ENCODE data around the gene MBNL1.

MBNL1 gene

DNA sequence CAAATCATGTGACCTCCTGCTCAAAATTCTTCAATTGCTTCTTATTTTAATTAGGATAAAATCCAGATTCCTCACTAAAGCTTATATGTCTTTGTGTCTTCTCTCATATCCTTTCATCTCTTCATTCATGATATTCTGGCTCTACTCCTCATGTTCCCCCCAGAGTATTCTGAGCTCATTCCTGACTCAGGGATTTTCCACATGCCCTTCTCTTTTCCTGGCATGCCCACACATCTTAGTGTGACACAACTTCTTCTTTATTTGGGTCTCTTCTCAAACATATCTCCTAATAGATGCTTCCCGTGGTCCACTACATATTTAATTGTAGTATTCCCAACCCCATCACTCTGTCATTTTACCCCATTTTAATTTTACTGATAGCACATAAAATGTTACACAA lies 15.2 kb upstream of the MBNL1 start:
- DNase-seq: no peak

DNA sequence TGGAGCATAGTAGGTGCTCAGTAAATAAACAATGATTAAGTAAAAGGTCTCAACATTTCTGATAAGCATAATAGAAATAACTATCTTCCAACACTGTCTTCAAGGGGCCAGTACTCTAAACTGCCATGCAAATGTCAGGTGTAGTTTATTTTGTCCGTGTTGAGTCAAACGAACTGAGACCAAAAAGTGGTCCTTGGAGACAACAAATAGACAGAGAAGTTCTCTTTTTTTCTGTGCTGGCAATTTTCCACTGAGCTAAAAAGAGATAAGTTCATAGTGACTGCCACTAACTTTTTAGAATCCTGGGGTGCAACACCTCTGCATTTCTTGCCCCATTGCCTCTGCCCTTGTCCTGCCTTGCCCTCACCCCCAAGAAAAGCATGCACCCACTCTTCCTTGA lies 14.7 kb upstream of the MBNL1 start:
- no peak for DNase-seq

DNA sequence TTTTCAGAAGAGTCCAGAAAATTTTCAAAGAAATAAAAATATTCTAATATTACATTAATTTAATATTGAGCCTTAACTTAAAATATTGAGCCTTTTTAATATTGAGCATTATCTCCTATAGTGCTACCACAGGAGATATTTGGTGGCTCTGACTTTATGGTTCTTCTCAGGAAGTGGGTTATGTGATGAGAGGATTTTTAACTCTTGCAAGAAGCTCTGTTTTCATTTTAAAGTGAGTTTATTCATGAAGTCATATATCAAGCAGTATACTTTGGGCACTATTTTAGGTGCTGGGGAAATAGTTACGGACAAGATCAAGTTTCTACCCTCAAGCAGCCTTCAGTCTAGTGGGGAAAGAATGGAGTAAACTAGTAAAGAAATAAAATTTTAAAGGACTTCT lies 13.4 kb upstream of the MBNL1 start:
- no peak for DNase-seq

DNA sequence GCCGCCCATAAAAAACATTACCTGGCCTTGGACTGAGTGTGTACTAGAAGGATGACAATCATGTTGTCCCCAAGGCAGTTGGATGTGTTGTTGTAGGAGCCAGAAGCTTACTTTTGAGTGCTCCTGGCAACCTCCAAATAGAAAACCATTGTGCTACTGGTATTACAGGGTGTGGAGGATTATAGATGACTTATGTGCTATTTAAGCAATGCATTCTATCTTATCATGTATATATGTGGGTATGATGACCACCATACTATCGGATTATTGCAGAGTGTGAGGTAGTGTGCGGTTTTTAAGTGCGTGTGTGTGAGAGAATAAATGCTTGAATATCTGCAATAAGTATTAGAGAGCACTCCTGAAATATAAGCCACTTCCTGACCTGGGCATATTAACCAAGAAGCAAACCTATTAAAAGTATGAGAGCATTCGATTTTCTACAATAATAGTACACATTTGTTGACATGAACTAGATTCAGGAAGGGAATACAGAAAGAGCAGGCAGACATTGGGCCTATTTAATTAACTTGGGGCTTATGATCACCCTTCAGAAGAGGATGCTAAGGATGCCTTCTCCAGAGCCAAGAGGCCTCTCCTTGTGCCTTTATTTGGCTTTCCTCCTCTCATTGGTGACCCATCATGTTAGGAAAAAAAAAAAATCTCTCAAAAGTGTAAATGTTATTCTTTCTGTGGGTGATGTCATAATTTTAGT lies 11.7 kb upstream of the MBNL1 start:
- no peak for DNase-seq

DNA sequence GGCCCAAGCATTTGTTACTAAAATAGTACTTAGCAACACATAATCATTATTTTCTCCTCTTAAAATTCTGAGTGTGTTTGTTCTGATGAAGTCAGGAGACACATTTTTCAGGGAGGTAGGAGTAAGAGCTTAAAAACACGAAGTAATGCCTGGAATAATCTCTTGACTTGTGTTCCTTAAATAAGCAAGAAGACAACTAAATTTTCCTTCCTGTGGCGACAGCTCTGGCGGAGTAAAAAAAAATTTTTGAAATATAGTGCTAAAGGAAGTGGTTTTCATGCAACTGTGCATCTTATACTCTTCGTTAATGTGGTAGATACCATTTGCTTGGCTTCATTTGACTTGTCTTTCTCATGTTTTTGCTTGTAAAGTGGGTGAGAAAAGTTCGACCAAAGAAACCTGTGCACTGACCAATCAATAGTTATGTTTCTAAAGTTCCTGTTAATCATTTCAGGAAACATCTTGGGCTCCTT lies 11.1 kb upstream of the MBNL1 start:
- no peak for DNase-seq

DNA sequence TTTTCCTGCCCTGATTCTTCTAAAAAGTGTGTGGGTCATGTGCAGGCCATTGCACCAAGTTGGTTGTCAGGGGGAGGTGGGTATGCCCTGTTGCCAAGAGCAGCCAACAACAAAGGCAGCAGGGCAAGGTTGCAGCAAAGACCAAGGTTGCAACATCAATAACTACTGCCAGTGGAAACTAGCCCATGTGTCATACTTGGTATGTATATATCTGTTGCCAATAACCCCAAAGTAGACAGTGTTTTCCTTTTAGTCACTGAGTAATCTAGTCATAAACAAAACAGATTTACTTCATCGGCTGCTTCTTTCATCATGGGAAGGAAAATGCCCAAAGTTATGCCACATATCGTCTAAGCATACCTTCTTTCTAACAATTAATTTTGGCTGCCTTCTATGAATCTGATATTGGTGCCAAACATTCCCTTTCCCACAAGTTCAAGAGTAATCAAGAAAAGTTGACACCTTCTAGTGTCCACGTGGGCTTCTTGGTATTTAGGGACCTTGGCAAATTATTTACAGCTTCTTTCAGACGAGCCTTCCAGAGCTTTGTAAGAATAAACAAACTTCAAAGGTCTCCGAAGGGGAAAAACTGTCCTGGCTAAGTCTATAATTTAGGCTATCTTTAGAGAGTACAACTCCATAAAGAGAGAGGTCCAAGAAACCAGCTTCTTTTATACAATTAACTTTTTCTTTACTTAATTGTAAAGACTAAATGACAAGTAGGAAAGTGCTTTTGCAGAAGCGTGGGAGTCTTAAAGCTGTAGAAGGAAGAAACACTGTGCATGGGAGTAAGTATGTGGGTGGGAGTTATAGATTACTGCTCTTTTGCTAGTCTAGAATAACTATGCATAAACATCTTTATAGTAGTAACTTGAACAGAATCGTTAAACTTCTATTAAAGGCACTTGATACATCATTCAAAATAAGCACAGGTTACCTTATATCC lies 10.0 kb upstream of the MBNL1 start:
- peak; percentile 52 for DNase-seq

DNA sequence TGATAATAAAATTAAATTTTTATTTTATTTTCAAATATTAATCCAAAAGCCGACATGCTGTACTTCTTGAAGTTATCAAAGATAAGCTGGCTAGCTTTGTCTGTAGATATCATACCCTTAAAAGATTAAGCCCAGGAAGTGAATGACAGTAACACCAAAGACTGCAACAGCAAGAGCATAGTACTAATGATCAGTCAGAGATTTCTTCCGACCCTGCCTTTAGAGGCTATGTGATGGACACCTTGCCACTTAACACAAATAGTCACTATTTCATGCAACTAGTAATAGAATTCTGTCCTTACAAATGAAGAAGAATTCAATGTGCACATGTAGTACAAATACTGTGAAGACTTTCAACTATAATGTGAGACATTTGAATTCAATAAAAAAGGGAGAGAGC lies 9.3 kb upstream of the MBNL1 start:
- no peak for DNase-seq

DNA sequence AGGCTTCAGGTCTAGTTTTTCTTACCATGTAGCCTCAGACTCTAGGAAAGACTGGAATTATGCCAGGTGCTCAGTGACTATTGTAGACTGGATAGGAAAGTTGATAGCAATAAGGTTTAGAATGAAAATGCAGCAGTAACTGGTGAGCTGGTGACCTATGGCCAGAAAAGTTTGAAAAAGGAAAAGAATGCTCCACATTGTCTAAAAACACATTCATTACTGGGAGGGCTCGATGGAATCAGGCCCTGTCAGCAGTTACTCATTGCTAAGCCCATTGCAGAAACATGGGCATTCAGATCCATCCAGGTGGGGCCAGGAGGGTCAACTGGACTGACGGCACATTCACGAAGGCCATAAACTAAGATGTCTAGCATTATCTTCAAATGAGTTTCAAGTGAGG lies 8.7 kb upstream of the MBNL1 start:
- no peak for DNase-seq

DNA sequence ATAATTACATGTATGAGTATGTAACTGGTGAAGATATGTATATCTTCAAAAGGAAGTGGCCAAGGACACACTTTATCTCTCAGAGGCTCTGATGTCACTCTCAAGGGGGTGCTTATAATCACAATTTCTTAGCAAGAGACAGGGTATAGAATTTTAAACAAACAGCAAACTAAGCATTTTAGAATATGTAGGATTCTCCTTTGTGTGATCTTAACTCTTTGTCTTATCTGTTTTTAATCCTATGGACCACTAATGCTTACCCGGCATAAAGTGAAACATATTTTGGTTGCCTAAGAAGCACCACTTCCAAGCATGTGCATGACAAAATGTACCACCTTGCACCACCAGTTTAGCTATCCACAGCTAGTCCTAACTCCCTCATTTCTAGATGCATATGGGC lies 8.2 kb upstream of the MBNL1 start:
- DNase-seq: no peak

DNA sequence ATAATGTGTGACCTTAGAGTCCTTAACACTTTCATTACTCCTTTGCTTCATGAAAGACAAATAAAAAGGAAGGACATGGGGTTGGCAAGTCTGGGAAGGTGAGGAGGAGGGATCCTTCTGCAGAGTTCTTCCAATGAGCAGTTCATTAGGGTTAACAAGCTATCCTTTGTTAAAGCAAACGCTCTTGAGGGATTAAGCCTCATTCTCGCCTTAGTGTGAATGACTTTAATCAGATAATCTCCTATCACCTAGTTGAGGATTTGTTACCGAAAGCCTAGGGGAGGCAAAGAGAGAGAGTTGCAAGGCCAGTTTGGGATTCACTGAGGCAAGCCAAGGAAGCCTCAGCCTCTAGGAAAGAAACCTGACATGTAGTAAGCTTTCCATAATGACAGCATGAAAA lies 7.4 kb upstream of the MBNL1 start:
- DNase-seq: no peak

DNA sequence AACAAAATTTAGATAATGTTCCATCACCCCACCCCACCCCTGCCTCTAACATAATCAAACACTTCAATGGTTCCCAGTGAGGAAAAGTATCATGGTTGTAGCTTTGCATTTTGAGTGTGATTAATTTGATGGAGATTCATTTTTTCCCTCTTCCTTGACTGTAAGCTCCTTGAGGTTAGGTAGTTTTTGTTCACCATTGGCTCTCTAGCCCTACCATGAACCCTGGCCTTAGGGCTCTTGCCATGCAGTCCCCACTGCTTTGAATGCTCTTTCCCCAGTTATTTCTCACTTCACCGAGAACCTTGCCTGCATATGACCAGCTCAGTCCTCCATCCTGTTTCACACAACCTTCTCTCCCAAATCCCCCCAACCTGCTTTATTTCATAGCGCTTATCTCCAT lies 5.0 kb upstream of the MBNL1 start:
- no peak for DNase-seq

DNA sequence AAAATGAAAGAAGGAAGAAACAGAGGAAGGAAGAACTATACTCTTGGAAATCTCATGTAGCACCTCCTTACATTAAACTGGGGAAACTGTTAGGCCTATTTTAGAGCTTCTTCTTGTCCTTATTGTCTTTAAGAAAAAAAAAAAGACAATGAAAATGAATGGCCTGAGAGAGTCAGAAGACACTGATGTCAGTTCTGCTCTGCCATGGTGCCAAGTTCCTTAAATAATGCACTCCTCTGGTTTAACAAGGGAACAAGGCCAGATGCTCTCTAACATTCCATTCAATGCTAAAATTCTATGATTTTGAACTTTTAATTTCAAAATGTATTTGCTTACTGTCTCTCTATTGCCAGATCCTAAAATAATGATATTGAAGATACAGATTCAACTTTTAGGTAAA lies 4.4 kb upstream of the MBNL1 start:
- DNase-seq: no peak

DNA sequence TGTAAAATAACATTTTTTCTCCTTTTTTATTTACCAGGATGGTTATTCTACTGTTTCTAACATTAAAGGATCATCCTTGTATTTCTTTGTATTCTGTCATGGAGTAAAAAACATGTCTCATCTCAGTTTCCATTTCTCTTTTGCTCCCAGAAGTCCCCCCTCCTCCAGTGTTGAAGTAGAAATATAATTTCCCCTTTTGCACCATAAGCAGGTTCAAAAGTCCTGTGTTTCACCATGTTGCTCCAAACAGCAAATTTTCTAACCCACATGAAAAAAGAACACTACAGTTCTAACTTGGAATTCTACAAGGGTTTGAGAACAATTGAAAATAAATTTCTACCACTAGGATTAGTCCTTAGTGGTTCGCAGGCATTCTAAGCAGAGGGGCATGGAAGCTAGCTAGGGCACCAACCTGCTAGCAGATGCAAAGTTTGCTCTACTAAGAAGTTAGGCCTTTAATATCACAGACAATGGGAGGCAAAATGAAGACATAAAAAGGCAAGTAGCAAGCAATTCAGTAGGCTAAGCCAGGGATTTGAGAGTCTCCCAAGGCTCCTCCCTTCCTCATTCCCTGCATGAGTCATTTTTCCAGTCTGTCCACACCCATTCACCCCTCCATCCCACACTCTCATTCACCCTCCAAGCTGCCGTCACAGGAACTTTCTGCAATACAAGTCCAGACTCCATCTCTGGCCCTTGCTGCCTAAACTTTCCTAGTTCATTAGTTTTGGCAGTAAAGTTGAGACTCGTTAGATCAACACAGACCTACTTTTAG lies 2.3 kb upstream of the MBNL1 start:
- no peak for DNase-seq

DNA sequence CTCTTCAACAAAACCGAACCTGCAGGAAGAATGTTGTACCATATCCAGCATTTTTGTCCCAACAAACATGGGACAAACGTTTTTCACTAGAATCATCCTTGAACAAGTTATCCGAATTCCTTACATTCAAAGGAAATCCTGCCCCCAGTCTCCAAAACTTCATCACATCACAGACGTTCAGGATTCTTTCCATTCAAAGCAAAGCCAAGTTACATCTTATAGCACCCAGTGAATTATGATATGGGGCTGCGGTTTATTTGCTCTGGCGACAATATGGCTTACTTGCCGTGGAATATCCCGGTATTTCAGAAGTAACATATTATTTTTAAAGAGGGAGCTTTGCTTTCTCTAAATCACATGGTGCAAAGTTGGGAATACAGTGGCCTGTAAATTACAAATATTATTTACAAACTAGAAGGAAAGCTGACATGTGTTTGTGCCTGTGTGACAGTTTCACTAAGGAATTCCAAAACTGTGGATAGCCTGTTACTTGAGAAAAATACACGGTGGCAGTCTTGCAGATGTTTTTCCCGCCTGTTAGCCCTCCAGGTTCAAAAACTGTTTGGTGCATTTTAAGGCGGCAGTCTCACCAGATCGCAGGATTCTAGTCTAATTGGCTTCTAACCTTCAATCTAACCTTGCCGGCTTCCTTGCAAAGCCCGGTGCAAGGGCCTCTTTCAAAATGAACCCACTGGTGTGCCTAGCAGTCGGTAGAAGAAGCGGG lies 736 bp upstream of the MBNL1 start:
- DNase-seq: no peak

DNA sequence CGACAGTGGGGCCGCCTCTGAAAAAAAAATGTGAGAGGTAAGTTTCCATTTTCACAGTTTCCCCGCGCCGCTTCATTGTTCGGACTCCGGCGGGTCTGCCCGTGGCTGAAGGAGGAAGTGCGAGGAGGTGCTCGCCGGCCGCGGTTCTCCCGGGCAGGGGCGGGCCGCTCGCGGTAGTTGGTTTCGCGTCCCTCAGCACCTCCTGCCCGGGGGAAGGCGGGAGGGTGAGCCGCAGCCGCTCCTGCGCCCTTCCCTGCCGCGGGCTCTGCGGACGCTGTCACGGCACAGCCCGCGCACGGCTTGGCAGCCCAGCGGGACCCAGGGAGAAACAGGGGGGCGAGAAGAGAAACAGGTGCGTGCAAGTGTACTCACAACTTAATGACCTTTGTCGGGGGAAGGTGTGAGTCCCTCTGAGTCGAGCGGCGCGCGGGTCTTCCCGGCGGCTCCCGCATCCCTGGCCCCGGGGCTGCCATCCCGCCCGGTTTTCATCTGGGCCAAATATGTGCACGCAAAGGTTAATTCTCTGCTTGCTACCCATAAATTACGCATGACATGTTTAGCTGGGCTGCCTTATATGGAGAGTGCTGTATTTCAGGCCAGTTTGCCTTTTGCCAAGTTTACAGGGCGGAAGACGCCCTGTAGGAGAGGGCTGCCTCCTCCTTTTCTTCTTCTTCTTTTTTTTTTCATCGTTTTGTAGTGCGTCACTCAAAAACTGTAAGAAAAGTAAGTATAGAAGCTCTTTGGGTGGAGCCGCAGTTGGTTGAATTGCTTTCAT lies 514 bp downstream of the MBNL1 start:
- peak; percentile 45 for DNase-seq

DNA sequence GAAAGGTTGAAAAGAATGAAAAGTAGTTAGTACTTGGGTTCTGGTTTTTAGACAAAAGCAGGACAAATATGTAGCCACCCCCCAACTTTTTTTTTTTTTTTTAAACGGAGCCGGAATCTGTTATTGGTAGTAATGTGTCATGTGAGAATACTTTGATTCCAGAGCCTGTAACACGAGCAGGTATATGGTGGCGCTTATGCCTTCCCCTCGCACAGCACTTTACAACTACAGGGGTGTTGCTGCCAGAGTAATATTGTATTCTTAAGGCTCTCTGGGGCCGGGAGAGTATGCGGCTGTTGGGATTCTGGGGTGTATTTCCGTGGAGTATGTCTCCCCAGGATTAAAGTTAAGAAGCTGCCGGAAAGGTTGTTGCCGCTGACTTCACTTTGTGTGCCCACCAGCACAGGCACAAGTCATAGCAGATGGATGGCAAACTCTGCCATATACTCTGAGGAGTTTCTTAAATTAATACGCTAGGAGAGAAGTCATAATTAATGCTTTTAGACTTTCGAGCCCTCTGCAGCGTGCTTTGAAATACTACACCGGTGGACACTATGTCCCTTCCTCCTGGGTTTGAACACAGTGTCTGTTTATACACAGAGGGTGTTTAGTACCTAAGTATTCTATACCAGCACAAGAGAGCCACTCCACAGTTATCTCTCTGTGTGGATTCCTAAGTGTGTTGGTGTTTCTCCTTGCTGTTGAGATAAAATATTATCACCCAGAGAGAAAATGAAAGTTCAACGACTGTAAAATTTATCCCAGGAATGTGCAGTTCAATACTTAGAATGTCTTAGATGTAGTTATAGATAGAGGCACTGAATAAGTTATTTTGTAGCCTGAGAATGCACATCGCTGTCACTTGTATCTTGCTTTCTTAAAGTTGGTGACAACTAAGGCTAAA lies 1.4 kb downstream of the MBNL1 start:
- DNase-seq: peak; percentile 27

DNA sequence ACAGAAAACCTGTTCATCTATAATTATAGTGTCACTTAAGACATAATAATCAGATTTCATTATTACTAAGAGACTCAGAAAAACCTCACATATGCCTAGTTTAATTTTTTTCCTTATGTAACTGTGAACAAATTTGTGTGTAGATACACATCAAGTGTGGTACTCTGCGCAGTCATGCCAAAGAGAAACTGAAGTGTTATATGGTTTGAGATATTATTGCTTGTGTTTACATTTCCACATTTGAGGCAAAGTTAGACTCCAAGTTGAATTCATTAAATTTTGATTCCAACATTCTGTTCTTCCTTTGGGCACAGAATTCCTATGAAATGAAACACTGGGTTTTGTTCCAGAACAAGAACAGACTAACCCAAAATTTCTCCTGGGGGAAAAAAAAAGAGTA lies 2.2 kb downstream of the MBNL1 start:
- no peak for DNase-seq

DNA sequence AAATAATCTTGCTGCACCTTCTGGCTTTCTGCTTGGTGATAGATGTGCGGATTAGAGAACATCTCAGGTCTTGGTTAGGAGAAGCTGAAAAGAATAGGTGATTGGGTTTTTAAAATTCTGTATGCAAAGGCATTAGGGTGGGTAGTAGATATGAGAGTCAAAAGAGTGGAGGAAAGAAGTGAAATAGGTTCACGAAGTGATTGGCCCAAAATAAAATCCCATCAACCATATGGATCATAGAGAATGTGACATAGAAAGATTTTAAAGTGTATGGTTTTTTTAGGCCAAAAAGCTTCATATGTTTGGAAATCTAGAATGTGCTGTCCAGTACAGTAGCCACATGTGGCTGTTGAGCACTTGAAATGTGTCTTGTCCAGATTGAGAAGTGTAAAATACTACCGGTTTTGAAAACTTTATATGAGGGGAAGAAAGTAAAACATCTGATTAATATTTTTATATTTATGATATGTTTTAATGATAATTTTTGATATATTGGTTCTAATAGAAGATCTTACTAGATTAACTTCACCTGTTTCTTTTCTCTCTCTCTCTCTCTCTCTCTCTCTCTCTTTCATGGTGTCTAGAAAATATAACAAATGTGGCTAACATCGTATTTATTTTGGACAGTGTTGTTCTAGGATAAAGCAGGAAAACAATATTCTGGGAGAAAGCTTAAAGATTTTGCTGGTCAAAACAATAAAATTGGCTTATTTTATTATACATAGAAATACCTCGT lies 2.9 kb downstream of the MBNL1 start:
- no peak for DNase-seq

DNA sequence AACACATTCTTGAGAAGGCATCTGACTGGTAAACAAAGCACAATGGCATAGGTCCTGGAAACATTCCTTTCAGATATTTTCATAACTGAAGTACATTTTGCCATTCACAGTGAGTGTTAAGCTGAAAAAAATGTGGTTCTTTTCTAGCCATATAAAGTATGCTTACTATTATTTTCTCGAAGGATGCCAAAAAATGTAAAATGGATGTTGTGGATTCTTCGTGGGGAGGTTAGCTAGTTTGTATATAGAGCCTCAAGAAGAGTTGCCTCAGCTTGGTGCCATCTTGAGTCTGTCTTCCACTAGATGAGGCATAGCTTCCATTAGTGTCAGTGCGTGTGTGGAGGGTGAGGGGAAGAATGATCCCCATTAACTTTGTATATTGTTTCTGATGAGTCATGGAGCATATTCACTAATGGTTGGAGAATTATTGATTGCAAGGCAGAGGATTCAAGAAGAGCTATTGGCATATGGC lies 4.1 kb downstream of the MBNL1 start:
- DNase-seq: no peak

DNA sequence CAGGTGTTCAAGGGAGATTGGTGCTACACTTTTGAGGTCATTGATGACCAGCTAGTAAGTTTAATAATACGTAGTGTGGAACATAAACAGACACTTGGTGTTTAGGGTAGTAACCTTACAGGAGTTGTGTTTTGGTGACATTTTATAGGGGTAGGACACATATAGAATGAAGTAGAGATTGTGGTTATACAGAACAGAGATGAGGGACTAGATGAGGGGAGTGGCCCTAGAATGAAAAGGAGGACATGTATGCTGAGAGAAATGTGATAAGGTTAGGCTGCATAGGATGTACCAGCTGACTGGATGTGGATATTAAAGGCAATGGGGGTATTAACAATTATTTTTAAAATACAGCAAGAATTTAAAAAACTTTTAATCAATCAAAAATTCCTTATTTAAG lies 8.0 kb downstream of the MBNL1 start:
- no peak for DNase-seq
